Fibroblast of skin of right quadriceps (primary cell): Measurements from ENCODE around the gene ZC3H12C.
A peak's percentile ranks its signal among the peaks of the same experiment; 100 is the strongest.

Source experiments
- DNase-seq: peaks from one replicate; pipeline ENCODE4 v3.0.0-alpha.2; 2013

ZC3H12C gene

DNA sequence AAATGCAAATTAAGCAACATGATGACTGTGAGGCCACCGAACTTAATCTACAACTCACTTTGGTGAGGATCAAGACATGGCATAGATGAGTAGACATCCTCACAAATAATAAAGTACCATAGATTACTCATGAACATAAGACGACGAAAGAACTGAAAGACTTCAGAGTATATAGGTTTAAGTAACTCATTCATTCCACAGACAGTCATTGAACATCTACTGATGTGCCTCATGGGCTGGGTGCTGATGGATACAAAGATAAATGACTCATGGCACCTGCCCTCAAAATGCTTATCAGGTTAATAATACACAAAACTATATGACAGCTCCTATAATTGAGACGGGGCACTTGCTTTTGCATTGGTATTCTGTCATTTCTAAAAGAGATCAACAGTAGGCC is 63.3 kb downstream of the ZC3H12C start:
- no peak for DNase-seq

DNA sequence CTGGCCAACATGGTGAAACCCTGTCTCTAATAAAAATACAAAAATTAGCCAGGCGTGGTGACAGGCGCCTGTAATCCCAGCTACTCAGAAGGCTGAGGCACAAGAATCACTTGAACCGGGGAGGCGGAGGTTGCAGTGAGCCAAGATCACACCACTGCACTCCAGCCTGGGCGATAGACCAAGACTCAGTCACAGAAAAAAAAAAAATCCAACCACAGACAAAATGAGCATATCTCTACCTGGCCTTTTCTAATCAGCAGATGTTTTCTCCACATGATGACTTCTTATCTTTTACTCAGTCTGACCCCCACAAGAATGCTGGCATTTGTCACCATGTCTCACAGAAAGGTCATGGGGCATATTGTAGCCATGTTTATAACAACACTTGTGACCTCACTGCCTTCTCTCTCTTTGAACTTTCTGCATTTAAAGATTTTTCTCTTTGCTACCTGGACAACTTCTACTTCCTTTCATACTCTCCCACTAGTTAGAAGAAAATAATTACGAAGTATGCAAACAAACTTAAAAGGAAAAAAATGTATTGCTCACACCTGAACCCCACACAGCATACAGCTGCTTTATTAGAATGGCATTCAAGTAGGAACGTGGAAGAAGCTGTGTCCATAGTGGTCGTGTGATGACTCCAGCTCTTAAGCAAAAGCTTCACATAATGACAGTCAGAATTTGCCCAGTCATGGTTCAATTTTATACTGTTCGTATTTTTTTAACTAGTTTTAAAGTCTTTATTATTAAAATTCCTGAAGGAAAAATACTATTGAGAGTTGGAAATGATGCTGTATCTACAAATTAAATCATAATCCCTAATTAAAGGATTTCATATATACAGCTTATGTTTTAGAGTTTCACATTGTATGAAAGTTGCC is 65.4 kb downstream of the ZC3H12C start:
- DNase-seq, result no peak

DNA sequence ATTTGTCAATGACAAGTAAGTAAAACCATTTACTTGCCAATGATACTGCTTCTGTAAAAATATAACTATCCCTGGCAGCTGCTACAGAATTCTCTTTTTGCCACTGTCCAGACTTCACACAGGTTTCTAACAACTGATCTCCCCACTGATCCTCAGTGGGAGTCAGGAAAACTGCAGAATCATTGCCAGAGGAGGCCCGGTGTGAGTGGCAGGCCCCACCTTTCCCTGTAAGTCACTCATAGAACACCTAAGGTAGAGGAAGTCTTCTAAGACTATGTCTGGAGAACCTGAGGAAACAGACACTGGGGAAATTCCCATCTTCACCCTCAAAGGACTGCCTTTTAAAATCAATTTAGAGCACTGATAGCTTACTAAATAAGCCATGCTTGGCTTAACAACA is 66.3 kb downstream of the ZC3H12C start:
- DNase-seq, result no peak

DNA sequence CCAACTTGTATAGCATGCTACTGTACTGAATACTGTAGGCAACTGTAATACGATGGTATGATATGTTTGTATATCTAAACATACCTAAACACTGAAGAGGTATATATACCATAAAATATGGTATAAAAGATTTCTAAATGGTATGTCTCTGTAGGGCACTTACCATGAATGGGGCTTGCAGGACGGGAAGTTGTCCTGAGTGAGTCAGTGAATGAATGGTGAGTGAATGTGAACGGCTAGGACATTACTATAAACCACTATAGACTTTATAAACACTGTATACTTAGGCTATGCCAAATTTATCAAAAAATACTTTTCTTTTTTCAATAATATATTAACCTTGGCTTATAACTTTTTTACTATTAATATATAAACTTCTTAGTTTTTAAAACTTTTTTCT is 66.8 kb downstream of the ZC3H12C start:
- no peak for DNase-seq

DNA sequence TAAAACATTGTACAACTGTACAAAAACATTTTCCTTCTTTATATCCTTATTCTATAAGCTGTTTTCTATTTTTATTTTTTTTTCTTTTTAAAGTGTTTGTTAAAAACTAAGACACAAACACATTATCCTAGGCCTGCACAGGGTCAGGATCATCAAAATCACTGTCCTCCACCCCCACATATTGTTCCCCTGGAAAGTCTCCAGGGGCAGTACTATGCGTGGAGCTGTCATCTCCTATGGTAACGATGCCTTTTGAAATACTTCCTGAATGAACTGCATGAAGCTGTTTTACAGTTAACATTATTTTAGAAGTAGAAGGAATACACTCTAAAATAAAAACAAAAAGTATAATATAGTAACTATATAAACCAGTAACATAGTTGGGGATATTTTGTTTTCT is 67.2 kb downstream of the ZC3H12C start:
- no peak for DNase-seq

DNA sequence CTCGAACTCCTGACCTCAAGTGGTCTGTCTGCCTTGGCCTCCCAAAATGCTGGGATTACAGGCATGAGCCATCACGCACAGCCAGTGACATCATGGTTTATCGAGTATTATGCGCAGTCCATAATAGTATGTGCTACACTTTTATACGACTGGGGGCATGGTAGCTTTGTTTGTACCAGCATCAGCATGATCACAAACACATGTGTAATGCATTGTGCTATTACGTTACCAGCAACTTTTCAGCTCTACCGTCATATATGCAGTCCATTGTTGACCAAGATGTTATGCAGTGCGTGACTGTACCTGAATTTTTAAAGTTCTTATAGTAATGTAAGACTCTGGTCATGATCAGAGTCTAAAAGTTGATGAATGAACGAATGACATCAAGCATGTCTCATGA is 67.9 kb downstream of the ZC3H12C start:
- no peak for DNase-seq

DNA sequence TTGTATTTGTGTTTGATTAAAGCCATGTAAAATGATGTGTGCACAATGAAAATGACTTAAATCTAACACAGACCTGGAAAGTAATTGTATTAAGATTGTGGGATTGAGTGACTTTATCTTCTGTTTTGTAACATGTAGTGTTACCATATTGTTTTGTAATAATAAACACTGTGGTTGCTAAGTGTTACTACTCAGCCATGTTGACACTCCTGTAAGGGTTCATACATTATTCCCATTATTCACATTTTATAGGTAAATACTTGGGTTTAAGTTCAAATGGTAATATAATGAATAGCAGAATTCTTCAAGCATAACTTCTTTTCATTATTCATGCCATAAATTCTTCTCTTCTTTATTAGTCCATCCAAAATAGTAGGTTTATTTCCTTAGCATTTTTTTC is 69.0 kb downstream of the ZC3H12C start:
- DNase-seq, result no peak

DNA sequence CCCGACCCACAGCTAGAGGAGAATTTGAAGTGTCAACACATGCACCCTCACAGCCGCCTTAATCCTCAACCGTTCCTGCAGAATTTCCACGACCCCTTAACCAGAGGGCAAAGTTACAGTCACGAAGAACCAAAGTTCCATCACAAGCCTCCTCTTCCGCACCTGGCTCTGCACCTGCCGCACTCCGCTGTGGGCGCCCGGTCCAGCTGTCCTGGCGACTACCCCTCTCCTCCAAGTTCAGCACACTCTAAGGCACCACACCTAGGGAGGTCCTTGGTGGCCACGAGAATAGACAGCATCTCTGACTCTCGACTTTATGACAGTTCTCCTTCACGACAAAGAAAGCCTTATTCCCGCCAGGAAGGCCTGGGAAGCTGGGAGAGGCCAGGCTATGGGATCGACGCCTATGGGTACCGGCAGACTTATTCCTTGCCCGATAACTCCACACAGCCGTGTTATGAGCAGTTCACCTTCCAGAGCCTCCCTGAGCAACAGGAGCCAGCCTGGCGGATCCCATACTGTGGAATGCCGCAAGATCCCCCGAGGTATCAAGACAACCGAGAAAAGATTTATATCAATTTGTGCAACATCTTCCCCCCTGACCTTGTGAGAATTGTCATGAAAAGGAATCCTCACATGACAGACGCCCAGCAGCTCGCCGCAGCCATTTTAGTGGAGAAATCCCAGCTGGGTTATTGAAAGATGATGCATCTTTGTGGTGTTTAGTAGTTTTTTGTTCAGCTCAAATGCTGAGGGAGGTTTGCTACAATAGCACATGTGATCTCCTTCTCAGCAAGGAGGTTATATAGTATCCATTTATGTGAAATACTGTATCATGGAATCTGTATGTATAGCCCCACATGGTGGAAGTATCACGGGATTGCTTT is 72.1 kb downstream of the ZC3H12C start:
- no peak for DNase-seq

DNA sequence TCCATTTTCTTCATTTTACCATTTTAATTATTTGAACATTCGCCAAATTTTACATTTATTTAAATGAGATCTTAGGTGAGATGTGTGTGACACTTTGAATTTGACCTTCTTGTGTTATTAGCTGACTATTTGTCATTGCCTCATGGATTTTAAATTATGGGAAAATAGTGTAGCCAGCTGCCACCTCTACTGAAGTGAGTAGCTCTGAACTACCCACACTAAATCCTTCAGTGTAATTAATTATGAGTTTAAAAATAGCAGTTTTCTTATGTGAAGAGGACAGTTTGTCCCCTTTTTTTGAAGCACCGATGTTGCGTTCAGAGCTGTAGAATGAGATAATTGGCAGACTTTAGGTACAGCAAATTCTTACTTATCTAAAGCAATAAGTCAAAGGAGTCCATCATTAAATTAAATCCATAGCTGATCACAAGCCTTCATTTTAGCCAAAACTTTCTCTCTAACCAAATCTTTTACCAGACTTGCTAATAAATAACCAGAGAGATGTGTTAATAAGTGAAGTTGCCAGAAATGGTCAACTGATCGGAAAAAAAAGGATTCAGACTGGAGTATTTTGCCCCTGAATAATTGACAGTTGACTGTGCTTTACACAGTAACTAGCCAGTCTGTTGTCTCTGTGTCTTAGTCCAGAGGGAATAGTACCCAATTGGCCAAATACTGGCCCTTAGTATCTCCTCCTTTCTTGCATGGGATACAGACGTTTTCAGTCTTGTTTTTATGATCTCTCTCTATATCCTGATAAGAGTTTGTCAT is 75.0 kb downstream of the ZC3H12C start:
- DNase-seq, result no peak

DNA sequence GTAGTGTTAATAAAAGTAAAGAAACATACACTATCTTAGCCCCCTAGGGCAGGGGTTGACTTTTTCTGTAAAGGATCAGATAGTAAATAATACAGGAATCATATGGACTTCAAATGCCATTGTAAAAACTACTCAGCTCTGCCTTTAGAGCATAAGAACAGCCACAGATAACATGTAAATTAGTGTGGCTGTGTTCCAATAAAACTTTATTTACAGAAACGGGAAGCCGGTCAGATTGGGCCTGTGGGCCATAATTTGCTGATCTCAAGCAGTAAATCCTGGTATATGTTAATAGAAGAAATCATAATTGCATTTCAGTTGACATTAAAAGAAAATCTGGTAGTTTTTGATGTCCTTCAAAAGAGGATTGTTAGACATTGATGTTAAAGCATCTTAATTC is 76.5 kb downstream of the ZC3H12C start:
- DNase-seq, result no peak

DNA sequence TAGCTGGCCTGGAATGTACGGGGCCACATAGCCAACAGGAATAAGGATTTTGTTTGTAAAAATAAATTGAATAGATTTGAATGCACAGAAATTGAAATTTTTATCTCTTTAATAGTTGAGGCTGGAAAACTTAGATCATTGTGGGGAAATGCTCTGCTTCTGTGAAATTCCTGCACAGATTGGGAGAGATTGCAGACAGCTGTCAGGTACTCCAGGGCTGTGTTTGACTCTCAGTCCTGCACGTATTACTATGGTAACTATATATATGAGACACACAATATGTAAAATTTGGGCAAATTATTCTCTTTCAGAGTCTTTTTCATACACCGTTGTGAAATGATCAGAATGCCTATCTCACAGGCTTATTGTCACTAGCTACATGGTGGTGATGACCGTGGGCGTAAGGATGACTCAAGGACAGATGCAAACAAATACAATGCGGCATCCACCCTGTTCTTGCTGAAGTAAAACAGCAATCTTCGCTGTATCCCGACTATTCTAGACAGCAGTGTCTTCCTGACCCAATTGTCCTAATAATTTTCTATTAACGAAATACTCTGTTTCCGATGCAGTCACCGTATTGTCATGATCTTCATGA is 79.4 kb downstream of the ZC3H12C start:
- DNase-seq, result no peak

DNA sequence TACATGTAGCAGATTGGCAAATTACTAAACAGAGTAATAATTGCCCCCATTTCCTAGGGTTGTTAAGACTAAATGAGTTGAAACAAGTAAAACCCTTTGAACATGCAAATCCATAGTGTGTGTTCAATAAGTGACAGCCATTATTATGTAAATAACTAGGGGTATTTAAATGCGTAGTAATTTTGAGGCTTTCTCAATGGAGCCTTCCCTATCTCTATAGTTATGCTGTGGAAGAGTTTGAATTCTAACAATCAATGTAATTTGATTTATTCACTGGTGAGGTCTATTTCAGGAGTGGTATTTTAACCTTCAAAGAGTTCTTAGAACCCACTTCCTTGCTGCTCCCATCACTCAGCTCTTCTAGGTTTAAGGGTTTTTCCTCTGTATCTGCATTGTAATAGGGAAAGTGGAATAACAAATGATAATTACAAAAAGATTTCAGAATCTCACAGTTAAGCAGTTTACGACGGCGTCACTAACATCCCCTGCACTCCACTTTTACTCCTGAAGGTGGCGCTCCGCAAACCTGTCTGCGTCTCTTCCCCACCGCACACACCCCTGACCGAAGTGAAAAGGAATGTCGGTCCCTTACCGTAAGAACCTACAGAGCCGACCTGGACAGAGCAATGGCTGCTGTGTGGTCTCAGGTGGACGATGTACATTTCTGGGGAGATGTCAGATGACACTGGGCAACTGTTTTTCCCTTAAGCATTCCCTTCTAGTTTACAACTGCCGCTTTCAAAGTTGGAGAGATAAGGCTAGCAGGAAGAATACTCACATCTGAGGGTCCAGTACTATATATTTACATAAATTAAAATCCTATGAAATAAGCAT is 80.8 kb downstream of the ZC3H12C start:
- DNase-seq, result peak; percentile 58

DNA sequence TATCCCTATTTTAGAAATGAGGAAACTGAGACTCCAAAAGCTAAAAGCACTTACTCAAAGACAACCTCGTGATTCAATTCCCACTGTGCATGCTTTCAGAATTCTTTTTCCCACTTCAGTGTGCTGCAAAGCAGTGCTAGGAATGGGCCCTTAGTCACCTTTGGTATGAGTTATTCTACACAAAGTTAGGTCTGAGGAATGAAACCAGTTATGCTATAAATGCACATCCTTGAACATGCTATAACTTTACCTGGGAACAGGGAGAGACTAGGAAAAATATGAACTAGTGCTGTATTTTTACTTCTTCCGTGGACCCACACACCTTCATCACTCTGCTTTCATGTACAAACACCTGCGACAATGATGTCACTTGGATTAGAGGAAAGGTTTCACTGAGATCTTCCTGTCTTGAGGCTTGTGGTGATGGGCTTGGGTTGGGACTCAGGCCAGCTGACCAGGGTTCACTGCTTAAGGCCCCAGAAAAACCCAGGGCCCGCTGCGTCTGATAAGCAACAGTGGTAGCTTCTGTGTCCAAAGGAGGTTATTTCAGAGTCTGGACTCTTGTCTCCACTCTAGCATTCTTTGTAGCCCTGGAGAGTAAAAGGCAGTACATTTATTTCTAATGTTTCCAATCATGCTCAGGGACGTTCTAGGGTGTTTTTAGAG is 81.6 kb downstream of the ZC3H12C start:
- DNase-seq, result peak; percentile 42

DNA sequence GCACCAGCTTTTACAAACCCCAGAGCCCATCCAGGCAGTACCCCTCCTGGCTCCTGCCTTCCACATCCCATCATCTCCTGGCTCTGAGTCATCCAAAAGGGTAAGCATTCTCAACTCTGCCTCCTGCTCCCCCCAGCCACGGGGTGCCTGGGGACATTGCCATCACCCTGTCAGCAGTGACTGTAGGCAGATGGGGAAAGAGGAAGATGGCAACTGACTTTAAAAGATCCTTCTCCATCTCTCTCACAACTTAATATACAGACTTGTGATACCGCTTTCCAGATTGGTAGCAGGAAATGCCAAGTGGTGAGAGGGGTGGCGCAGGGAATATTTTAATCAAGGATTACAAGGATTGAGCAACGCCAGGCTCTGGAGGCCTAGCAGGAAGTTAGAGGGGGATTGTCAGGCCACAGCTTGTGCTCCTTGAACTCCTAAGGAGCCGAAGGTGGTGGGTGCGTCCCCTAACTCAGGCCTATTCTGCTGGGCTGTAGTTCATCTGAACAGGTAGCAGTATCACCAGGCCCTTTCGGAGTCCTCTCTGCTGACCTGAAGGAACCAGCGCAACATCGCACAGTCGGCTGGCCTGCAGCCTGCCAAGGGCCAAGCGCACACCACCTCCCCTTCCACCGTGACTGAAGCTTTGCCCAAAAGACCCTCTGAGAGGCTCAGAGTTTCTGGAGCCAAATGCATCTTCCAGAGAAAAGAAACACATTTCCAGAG is 83.3 kb downstream of the ZC3H12C start:
- DNase-seq, result peak; percentile 39

DNA sequence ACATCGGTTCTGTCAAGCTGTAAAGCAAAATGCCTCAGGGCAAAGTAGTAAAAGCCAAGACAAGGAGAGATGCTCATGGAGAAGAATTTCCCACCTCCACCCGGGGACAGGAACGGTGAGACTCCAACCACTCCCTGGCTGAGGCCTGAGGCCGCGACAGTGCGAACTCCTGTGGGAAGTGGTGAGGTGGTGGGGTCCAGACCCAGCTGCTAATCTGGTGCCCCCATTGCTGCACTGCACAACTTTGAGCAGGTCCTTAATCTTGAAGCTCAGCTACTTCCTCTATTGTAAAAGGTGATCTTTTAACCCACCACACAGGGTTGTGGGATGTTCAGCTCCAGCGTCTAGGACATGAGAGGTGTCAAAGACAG is 83.9 kb downstream of the ZC3H12C start:
- no peak for DNase-seq

DNA sequence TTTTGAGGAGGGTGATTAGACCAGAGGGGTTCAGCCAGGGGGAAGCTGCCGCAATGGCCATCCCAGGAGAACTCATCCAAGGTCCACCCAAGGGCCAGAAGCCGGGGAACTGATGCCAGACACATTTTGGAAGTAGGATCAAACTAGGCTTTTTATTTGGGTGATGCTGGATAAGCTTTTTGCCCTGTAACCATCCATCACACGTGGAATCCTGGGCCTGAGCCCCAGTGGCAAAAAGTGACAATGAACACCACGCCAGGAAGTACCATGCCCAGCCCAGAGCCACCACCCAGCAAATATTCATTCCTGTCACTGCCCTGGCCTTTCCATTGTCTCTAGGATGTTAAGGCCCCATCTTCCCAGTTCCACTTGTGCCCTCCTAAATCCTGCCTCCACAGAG is 85.9 kb downstream of the ZC3H12C start:
- DNase-seq, result no peak

DNA sequence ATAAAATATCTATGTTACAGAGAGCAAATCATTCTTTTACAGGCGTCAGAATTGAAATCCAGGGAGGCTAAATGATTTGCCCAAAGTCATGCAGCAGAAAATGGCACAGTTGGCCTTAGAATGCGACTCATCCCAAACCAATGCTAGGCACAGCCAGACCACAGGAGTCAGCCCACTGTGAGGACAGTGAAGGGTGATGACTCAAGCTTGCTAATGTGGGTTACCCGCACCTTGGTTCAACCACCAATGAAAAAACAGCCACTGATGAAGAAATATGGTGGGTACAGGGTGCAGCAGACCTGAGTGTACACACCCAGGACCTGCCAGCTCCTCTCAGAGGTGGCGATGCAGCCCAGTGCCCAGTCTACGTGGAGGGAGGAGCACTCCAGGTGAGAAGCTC is 89.7 kb downstream of the ZC3H12C start:
- DNase-seq, result peak; percentile 69

DNA sequence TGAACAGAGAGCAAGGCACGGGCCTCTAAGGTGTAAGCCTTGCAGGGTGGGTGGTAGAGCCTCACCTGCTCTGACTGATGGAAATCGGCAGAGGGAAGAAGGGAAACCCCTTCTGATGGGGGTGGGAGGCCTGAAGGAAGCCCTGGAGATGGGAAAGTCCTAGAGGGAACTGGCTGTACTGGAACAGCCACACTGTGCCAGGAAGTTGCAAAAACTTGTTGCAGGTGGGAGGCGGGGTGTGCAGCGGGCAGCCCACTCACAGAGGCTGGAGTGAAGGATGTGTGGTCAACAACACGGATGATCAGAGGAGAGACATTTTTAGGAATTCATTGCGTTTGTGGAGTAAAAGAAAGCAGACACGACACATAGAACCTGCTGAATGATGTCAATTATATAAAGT is 91.3 kb downstream of the ZC3H12C start:
- no peak for DNase-seq

DNA sequence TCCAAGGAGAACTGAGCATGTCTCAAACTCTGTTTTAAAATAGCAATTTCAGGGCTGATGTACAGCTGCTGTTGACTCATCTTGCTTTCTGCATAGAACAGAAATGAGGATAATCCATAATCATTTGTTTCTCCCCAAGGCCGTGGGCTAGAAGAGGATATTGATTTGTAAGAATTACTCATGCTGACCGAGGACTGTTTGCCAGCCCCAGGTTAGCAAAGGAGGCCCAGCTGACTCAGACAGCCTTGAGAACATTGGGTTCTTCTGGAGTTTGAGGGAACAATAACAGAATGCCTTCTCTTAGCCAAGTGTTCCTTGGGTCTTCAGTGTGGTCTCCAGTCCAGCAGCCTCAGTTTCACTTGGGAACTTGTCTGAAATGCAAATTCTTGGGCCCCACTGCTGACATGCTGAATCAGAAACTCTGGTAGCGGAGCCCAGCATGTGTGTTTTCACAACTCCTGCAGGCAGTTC is 92.0 kb downstream of the ZC3H12C start:
- DNase-seq, result peak; percentile 39

DNA sequence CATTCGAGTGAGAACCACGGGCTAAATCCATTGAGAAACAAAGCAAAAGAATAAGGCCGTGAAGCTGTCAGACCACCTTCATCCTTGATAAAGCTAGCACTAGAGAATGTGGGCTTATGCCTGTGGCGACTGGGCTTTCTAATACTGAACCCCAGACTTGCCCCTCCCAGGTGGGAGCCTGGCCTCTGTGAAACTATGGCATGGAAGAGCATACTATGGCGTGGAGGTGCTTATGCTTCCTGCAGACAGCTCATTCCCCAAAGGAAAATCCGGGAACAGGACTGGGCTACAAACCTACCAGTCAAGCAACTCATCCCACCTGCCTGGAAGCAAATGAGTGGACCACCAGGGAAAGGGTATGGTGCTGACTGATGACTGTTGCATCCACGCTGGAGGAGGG is 92.4 kb downstream of the ZC3H12C start:
- DNase-seq, result no peak

DNA sequence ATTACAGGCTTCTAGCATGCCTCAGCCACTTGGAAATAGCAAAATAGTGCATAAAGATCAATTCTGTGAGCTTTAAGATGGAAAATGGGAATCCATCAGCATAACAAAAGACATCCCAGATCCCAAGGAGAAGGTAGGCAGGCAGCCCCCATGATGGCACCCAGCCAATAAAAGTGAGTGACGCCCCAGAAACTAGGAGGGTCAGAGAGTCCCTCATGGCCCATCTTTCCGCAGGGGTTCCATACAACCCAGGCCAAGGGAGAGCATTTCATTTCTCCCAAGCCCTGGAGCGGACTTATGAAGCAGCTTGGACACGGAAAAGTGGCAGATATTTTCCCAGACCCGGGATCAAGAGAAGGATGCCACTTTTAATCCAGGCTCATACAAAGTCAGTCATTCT is 93.3 kb downstream of the ZC3H12C start:
- no peak for DNase-seq
